Measurements from ENCODE around the gene CACNA1S.

Gene CACNA1S

GRCh38 chr1:201022820-201023516 is 89.3 kb downstream of the CACNA1S start:
- Histone ChIP-seq H3K9ac (ENCODE audit: low read depth, low read length) (peak overlapping the region; percentile 70; the same call in 1 of the 2 replicates), H3K27me3 (ENCODE audit: insufficient read depth, low read length) (peaks cover 15% of the 10 kb centered on the region), H3K4me1 (ENCODE audit: insufficient read depth, low read length) (peaks cover 36% of the 10 kb centered on the region; the same call in 1 of the 2 replicates), H3K9me3 (ENCODE audit: insufficient read depth, low read depth, low read length) (no peaks in the 10 kb centered on the region), H3K4me3 (ENCODE audit: low read length) (peak overlapping the region; percentile 72), H3K27ac (ENCODE audit: low read length) (no peak overlapping the region), H3K36me3 (ENCODE audit: insufficient read depth, low read depth, low read length) (peaks cover 10% of the 10 kb centered on the region; the same call in 1 of the 2 replicates)

- peaks cover 36% of the 10 kb centered on the region; the same call in 1 of the 2 replicates for H3K4me1 ChIP-seq (ENCODE audit: insufficient read depth, low read length)
- H3K4me3 ChIP-seq (ENCODE audit: low read length) = peak overlapping the region; percentile 72
- no peaks in the 10 kb centered on the region for H3K9me3 ChIP-seq (ENCODE audit: insufficient read depth, low read depth, low read length)
- H3K9ac ChIP-seq (ENCODE audit: low read depth, low read length) = peak overlapping the region; percentile 70; the same call in 1 of the 2 replicates
- H3K36me3 ChIP-seq (ENCODE audit: insufficient read depth, low read depth, low read length) = peaks cover 10% of the 10 kb centered on the region; the same call in 1 of the 2 replicates
- H3K27me3 ChIP-seq (ENCODE audit: insufficient read depth, low read length) = peaks cover 15% of the 10 kb centered on the region
- H3K27ac ChIP-seq (ENCODE audit: low read length) = no peak overlapping the region
Observed at GRCh38 chr1:201022493-201022819, 89.8 kb downstream of the CACNA1S start.

GRCh38 chr1:201021630-201022492 is 90.4 kb downstream of the CACNA1S start:
- H3K9me3 ChIP-seq (ENCODE audit: insufficient read depth, low read depth, low read length) = no peaks in the 10 kb centered on the region
- H3K27me3 ChIP-seq (ENCODE audit: insufficient read depth, low read length) = peaks cover 15% of the 10 kb centered on the region
- H3K36me3 ChIP-seq (ENCODE audit: insufficient read depth, low read depth, low read length) = peaks cover 6% of the 10 kb centered on the region; the same call in 1 of the 2 replicates
- H3K27ac ChIP-seq (ENCODE audit: low read length) = no peak overlapping the region
- peak overlapping the region; percentile 70; the same call in 1 of the 2 replicates for H3K9ac ChIP-seq (ENCODE audit: low read depth, low read length)
- H3K4me1 ChIP-seq (ENCODE audit: insufficient read depth, low read length) = peaks cover 36% of the 10 kb centered on the region; the same call in 1 of the 2 replicates
- peak overlapping the region; percentile 72 for H3K4me3 ChIP-seq (ENCODE audit: low read length)

GRCh38 chr1:201020721-201021629 is 91.3 kb downstream of the CACNA1S start:
- H3K27me3 ChIP-seq (ENCODE audit: insufficient read depth, low read length) = peaks cover 15% of the 10 kb centered on the region
- peak overlapping the region; percentile 72; the same call in 1 of the 2 replicates for H3K4me3 ChIP-seq (ENCODE audit: low read length)
- H3K9ac ChIP-seq (ENCODE audit: low read depth, low read length) = peak overlapping the region; percentile 47; the same call in 1 of the 2 replicates
- no peaks in the 10 kb centered on the region for H3K9me3 ChIP-seq (ENCODE audit: insufficient read depth, low read depth, low read length)
- peaks cover 36% of the 10 kb centered on the region; the same call in 1 of the 2 replicates for H3K4me1 ChIP-seq (ENCODE audit: insufficient read depth, low read length)
- H3K27ac ChIP-seq (ENCODE audit: low read length) = no peak overlapping the region
- H3K36me3 ChIP-seq (ENCODE audit: insufficient read depth, low read depth, low read length) = no peaks in the 10 kb centered on the region

GRCh38 chr1:201020040-201020591 is 92.1 kb downstream of the CACNA1S start:
- Histone ChIP-seq H3K27me3 (ENCODE audit: insufficient read depth, low read length) (peaks cover 15% of the 10 kb centered on the region), H3K36me3 (ENCODE audit: insufficient read depth, low read depth, low read length) (no peaks in the 10 kb centered on the region), H3K27ac (ENCODE audit: low read length) (no peak overlapping the region), H3K4me1 (ENCODE audit: insufficient read depth, low read length) (peaks cover 29% of the 10 kb centered on the region; the same call in 1 of the 2 replicates), H3K4me3 (ENCODE audit: low read length) (no peak overlapping the region), H3K9ac (ENCODE audit: low read depth, low read length) (peak overlapping the region; percentile 42; the same call in 1 of the 2 replicates), H3K9me3 (ENCODE audit: insufficient read depth, low read depth, low read length) (no peaks in the 10 kb centered on the region)

GRCh38 chr1:201019321-201019977 is 92.8 kb downstream of the CACNA1S start:
- Histone ChIP-seq H3K4me3 (ENCODE audit: low read length) (no peak overlapping the region), H3K27ac (ENCODE audit: low read length) (no peak overlapping the region), H3K9ac (ENCODE audit: low read depth, low read length) (no peak overlapping the region), H3K36me3 (ENCODE audit: insufficient read depth, low read depth, low read length) (no peaks in the 10 kb centered on the region), H3K27me3 (ENCODE audit: insufficient read depth, low read length) (peaks cover 15% of the 10 kb centered on the region), H3K9me3 (ENCODE audit: insufficient read depth, low read depth, low read length) (no peaks in the 10 kb centered on the region), H3K4me1 (ENCODE audit: insufficient read depth, low read length) (peaks cover 26% of the 10 kb centered on the region; the same call in 1 of the 2 replicates)

- Histone ChIP-seq H3K36me3 (ENCODE audit: insufficient read depth, low read depth, low read length) (no peaks in the 10 kb centered on the region), H3K4me1 (ENCODE audit: insufficient read depth, low read length) (peaks cover 23% of the 10 kb centered on the region; the same call in 1 of the 2 replicates), H3K27me3 (ENCODE audit: insufficient read depth, low read length) (peaks cover 9% of the 10 kb centered on the region), H3K27ac (ENCODE audit: low read length) (no peak overlapping the region), H3K9me3 (ENCODE audit: insufficient read depth, low read depth, low read length) (no peaks in the 10 kb centered on the region), H3K9ac (ENCODE audit: low read depth, low read length) (no peak overlapping the region), H3K4me3 (ENCODE audit: low read length) (no peak overlapping the region)
Observed at GRCh38 chr1:201017828-201018163, 94.4 kb downstream of the CACNA1S start.

GRCh38 chr1:201016943-201017827 is 95.0 kb downstream of the CACNA1S start:
- Histone ChIP-seq H3K4me1 (ENCODE audit: insufficient read depth, low read length) (peaks cover 23% of the 10 kb centered on the region; the same call in 1 of the 2 replicates), H3K9me3 (ENCODE audit: insufficient read depth, low read depth, low read length) (no peaks in the 10 kb centered on the region), H3K27ac (ENCODE audit: low read length) (no peak overlapping the region), H3K9ac (ENCODE audit: low read depth, low read length) (no peak overlapping the region), H3K36me3 (ENCODE audit: insufficient read depth, low read depth, low read length) (no peaks in the 10 kb centered on the region), H3K27me3 (ENCODE audit: insufficient read depth, low read length) (peaks cover 2% of the 10 kb centered on the region), H3K4me3 (ENCODE audit: low read length) (no peak overlapping the region)

GRCh38 chr1:201016211-201016651 is 96.0 kb downstream of the CACNA1S start:
- H3K4me3 ChIP-seq (ENCODE audit: low read length) = no peak overlapping the region
- H3K27me3 ChIP-seq (ENCODE audit: insufficient read depth, low read length) = no peaks in the 10 kb centered on the region
- H3K27ac ChIP-seq (ENCODE audit: low read length) = no peak overlapping the region
- H3K36me3 ChIP-seq (ENCODE audit: insufficient read depth, low read depth, low read length) = no peaks in the 10 kb centered on the region
- H3K9ac ChIP-seq (ENCODE audit: low read depth, low read length) = no peak overlapping the region
- no peaks in the 10 kb centered on the region for H3K9me3 ChIP-seq (ENCODE audit: insufficient read depth, low read depth, low read length)
- peaks cover 20% of the 10 kb centered on the region; the same call in 1 of the 2 replicates for H3K4me1 ChIP-seq (ENCODE audit: insufficient read depth, low read length)

Measured in iPS-20b (cell line).